DND-41 (cell line): Measurements from ENCODE around the gene PTPRK.

Experiments used
- EZH2 ChIP-seq: IDR thresholded peaks from 3 replicates; pipeline ENCODE4 v1.6.1; 2012; ENCODE audit warnings: borderline replicate concordance, low read depth, mild to moderate bottlenecking, moderate library complexity, low read length, inconsistent platforms; ENCODE audit not compliant: severe bottlenecking
- TF ChIP-seq, protein P1 (sequence below): IDR thresholded peaks from 2 replicates; pipeline ENCODE4 v1.5.1; 2012; ENCODE audit warnings: borderline replicate concordance, low read length, moderate library complexity, mild to moderate bottlenecking; ENCODE audit not compliant: poor library complexity, severe bottlenecking; ENCODE audit errors: extremely low read depth

DNA sequence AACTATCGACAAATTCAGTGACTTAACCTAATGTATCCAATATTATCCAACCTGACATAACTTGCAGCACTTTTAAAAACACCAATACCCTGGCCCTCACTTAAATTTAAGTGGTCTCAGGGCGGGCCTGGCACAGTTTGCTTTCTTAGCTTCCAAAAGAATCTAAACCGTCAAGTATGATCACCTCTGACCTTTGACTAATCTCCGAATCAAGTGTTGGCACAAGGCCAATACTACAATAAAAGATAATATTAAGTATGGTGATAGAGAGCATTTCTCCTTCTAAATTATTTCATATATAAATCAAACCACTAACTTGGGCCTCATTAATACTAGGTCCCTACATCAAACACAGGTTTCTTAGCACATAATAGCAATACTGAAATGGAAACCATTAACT, 153.0 kb downstream of the PTPRK start:
- TF ChIP-seq, protein P1, sequence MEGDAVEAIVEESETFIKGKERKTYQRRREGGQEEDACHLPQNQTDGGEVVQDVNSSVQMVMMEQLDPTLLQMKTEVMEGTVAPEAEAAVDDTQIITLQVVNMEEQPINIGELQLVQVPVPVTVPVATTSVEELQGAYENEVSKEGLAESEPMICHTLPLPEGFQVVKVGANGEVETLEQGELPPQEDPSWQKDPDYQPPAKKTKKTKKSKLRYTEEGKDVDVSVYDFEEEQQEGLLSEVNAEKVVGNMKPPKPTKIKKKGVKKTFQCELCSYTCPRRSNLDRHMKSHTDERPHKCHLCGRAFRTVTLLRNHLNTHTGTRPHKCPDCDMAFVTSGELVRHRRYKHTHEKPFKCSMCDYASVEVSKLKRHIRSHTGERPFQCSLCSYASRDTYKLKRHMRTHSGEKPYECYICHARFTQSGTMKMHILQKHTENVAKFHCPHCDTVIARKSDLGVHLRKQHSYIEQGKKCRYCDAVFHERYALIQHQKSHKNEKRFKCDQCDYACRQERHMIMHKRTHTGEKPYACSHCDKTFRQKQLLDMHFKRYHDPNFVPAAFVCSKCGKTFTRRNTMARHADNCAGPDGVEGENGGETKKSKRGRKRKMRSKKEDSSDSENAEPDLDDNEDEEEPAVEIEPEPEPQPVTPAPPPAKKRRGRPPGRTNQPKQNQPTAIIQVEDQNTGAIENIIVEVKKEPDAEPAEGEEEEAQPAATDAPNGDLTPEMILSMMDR, result no peak
- TF ChIP-seq EZH2, result no peak
